HFF-Myc (cell line): ENCODE data around the gene GPR176.
A peak's percentile ranks its signal among the peaks of the same experiment; 100 is the strongest.

Source experiments
- DNase-seq: peaks from one replicate; pipeline ENCODE4 v3.0.0-alpha.2; 2011; ENCODE audit warnings: low read depth; ENCODE audit errors: extremely low read depth
- H3K4me3 ChIP-seq: replicated peaks from 2 replicates; pipeline ENCODE4 v1.5.1; 2011; ENCODE audit warnings: low read depth, mild to moderate bottlenecking, control low read depth, low read length
- TF ChIP-seq, protein P1 (sequence below): IDR thresholded peaks from 2 replicates; pipeline ENCODE4 v1.5.1; 2012; ENCODE audit warnings: mild to moderate bottlenecking, low read depth, low read length, control low read depth; ENCODE audit errors: missing control alignments

Gene GPR176

DNA sequence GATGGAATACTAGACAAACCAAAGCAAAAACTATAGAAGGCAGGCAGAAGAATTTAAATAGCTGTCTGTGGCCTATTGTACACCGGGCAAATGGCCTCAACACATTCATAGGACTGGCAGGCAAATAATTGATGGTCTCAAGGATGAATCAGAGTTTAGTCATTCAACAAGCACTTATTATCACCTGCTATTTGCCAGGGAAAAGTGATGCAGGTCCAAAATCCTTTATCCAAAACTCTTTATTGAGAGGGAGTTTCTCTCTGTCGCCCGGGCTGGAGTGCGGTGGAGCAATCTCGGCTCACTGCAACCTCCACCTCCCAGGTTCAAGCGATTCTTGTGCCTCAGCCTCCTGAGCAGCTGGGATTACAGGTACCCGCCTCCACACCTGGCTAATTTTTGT, 16.1 kb upstream of the GPR176 start:
- H3K4me3 ChIP-seq, result peak overlapping the region; percentile 10
- TF ChIP-seq, protein P1, sequence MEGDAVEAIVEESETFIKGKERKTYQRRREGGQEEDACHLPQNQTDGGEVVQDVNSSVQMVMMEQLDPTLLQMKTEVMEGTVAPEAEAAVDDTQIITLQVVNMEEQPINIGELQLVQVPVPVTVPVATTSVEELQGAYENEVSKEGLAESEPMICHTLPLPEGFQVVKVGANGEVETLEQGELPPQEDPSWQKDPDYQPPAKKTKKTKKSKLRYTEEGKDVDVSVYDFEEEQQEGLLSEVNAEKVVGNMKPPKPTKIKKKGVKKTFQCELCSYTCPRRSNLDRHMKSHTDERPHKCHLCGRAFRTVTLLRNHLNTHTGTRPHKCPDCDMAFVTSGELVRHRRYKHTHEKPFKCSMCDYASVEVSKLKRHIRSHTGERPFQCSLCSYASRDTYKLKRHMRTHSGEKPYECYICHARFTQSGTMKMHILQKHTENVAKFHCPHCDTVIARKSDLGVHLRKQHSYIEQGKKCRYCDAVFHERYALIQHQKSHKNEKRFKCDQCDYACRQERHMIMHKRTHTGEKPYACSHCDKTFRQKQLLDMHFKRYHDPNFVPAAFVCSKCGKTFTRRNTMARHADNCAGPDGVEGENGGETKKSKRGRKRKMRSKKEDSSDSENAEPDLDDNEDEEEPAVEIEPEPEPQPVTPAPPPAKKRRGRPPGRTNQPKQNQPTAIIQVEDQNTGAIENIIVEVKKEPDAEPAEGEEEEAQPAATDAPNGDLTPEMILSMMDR, result no peak
- no peak for DNase-seq

DNA sequence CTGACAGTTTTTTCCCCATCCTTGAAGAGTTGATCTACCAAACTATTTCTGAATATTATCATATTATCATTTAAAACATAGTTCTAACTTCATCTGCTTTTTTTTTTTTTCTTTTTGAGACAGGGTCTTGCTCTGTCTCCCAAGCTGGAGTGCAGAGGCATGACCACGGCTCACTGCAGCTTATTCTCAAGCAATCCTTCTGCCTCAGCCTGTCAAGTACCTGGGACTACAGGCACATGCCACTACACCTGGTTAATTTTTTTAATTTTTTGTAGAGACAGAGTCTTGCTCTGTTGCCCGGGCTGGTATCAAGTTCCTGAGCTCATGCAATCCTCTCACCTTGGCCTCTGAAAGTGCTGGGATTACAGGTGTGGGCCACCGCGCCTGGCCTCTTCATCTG, 15.2 kb upstream of the GPR176 start:
- DNase-seq, result no peak
- TF ChIP-seq, protein P1, result no peak
- peak overlapping the region; percentile 62 for H3K4me3 ChIP-seq

DNA sequence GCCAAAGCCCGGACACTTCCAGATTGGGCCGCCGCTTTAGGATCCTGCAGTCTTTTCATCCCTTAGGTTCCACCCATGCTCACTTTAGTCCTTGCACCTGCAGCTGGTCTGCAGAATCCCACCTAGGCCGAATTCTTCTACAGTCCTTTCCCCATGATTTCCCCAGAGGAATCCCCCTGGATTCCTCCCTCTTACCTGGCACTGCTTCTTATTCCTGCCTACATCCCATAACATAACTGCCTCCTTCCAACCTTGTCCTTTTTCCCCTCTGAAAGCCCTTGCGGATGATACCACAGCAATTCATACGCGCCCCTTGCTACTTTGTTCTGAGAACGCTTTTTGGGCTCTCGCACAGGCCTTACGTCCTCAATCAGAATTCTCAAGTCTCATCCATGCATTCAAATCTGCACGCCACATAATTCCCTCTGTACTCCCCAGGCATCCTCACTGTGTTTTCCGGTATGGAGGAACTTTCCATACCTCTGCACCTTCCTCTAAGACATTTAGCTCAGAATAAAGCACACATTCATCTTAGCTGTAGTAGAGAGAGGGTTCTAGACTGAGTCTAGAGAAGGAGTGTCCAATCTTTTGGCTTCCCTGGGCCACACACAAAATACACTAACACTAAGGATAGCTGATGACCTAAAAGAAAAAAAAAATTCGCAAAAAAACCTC, 14.5 kb upstream of the GPR176 start:
- TF ChIP-seq, protein P1, result no peak
- peak overlapping the region; percentile 62 for H3K4me3 ChIP-seq
- DNase-seq, result no peak

DNA sequence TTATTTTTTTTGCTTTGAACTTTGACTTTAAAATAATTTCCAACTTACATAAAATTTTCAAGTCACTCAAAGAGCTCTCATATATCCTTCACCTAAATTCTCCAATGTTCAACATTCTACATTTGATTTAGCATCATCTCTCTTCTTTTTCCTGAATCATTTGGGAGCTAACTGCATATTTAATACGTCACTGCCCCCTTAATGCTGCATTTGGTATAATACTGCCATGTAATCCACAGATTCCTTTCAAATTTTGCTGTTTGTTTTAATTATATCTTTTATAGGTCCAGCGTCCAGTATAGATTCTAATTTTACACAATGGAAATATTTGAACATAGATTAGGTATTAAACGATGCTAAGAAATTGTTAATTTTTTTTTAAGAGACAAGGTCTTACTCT, 11.5 kb upstream of the GPR176 start:
- no peak overlapping the region for H3K4me3 ChIP-seq
- no peak for DNase-seq
- TF ChIP-seq, protein P1, result no peak

DNA sequence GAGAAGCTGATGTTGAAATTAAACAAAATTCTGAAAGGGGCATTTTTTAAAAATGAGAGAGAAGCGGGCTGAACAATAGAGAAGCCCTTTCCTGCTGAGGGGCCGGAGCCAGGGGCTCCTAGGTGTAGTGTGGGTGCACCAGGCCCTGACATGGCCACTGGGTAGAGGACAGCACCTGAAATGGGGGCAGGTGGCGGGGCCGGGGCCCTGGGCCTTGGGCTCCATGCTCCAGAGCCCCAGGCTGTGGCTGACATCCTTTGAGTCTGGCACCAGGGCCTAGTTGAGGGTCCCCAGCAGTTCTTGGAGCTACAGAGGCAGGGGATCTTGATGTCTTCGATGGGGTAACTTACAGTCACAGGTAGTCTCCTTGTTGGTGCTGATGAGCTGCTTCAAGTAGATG, 6.5 kb upstream of the GPR176 start:
- TF ChIP-seq, protein P1, result no peak
- H3K4me3 ChIP-seq, result no peak overlapping the region
- DNase-seq, result no peak

DNA sequence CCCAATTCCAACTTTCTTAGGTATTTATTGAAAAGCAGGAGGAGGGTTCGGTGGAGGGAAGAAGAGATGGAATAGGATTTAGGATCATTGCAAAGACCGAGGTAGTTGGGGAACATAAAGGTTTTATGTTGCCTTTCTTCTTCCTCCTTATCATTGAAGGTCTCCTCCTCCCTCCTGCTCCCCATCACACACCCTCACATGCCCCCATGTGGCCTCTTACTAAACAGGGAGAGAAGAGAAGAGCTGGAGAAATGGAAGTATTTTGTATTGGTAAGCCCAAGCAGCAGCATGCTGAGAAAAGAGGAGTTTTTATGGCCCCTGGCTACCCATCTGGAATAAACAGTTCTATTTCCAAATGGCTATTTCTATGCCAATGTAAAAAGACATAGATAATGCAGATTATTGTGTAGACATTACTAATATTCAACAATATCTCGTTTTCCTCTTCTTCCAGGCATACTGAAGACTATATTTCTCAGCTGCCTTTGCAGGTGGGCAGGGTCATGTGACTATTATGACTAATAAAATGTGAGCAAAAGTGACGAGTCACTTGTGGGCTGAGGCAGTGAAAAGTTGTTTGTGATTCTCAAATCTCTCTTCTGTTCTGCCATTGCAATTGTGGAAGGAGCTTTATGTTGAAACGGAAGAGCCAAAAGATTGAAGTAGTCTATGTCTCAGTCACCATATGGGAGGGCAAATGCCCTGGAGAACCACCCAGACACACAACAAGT, 5.2 kb upstream of the GPR176 start:
- no peak overlapping the region for H3K4me3 ChIP-seq
- no peak for DNase-seq
- TF ChIP-seq, protein P1, result no peak
